KMS-11 (cell line): ENCODE results near the gene OR51B4.

Experiments used
- H2AFZ ChIP-seq: fragments of 200-600 bp; sonication (generic); 2 replicates; pipeline ENCODE4 v1.6.1; 2016; ENCODE audit warnings: antibody characterized with exemption, mixed run types, low read depth
- H3K27ac ChIP-seq: fragments of 200-600 bp; sonication (generic); 2 replicates; pipeline ENCODE4 v1.6.1; 2016; ENCODE audit warnings: mild to moderate bottlenecking, mixed run types
- H3K27me3 ChIP-seq: fragments of 200-600 bp; sonication (generic); 2 replicates; pipeline ENCODE4 v1.6.1; 2017; ENCODE audit warnings: mild to moderate bottlenecking, low read depth, mixed run types, moderate library complexity; ENCODE audit not compliant: insufficient read depth
- H3K36me3 ChIP-seq: fragments of 200-600 bp; sonication (generic); 2 replicates; pipeline ENCODE4 v1.6.1; 2017; ENCODE audit warnings: mild to moderate bottlenecking, mixed run types; ENCODE audit not compliant: insufficient read depth
- H3K4me1 ChIP-seq: fragments of 200-600 bp; sonication (generic); 2 replicates; pipeline ENCODE4 v1.6.1; 2016; ENCODE audit warnings: mild to moderate bottlenecking, low read depth, mixed run types; ENCODE audit not compliant: poor library complexity, severe bottlenecking
- H3K4me2 ChIP-seq: fragments of 200-600 bp; sonication (generic); 2 replicates; pipeline ENCODE4 v1.7.0; 2016; ENCODE audit warnings: mild to moderate bottlenecking, mixed run types
- H3K4me3 ChIP-seq: fragments of 200-600 bp; sonication (generic); IDR thresholded peaks from 2 replicates; pipeline ENCODE4 v1.6.1; 2017; ENCODE audit warnings: low read depth, low read length, mixed read lengths; ENCODE audit not compliant: insufficient read depth
- H3K79me2 ChIP-seq: fragments of 200-600 bp; sonication (generic); 2 replicates; pipeline ENCODE4 v1.6.1; 2016; ENCODE audit warnings: low read depth, mixed run types; ENCODE audit not compliant: insufficient read depth
- H3K9ac ChIP-seq: fragments of 200-600 bp; sonication (generic); 2 replicates; pipeline ENCODE4 v1.6.1; 2016; ENCODE audit warnings: mild to moderate bottlenecking, mixed run types
- H4K20me1 ChIP-seq: fragments of 200-600 bp; sonication (generic); 2 replicates; pipeline ENCODE4 v1.6.1; 2016; ENCODE audit warnings: mild to moderate bottlenecking, mixed run types; ENCODE audit not compliant: insufficient read depth
- CTCF ChIP-seq: fragments of 200-600 bp; sonication (generic); conservative IDR thresholded peaks from 2 replicates; pipeline ENCODE4 v1.6.1; 2017; ENCODE audit warnings: low read depth, mild to moderate bottlenecking, antibody characterized with exemption, low read length, moderate library complexity, mixed read lengths

The OR51B4 gene

GRCh38 chr11:5301846-5302245 is at the start of gene OR51B4:
OR51B4 (minus strand) TSS chr11:5301946; CDS start chr11:5301946, 0 bp downstream.
- Histone ChIP-seq H3K79me2 (no peaks in the 10 kb centered on the region), H3K36me3 (no peaks in the 10 kb centered on the region)
- no peak for TF ChIP-seq CTCF

DNA sequence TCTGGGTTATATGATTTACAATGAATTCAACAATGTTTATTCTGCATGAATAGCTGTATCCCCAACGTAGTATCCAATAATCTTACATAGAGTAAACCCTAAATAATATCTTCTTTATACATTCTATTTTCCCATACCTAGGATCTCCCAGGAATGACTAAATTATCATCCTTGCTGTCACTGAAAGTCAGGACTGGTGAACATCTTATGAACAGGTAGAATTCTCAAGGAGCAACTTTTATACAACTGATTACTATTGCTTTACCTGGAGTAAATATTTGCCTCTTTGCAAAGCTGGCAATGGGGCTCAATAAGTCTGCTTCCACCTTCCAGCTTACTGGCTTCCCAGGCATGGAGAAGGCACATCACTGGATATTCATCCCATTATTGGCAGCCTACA is 49.5 kb upstream of the OR51B4 start, which contains the start of gene OR51B6:
Gene OR51B6 (plus strand): TSS at position 301 of the 400 bp plus-strand sequence. CDS start 0 bp downstream, at position 301.
- Histone ChIP-seq H3K9ac (no peak within 1 kb of the TSS), H3K27me3 (no peaks in the 10 kb centered on the region), H4K20me1 (no peaks in the 10 kb centered on the region), H3K36me3 (no peaks in the 10 kb centered on the region), H3K4me2 (no peak within 1 kb of the TSS), H3K79me2 (no peaks in the 10 kb centered on the region), H3K27ac (no peak within 1 kb of the TSS), H2AFZ (no peak within 1 kb of the TSS), H3K4me3 (no peak within 1 kb of the TSS), H3K4me1 (no peaks in the 10 kb centered on the region)
- no peak for TF ChIP-seq CTCF

More at GRCh38 chr11:5301846-5302245, at the start of gene OR51B4:
- Histone ChIP-seq H3K4me1 (no peaks in the 10 kb centered on the region), H2AFZ (no peak within 1 kb of the TSS), H3K4me3 (no peak within 1 kb of the TSS), H3K4me2 (no peak within 1 kb of the TSS), H3K27me3 (no peaks in the 10 kb centered on the region), H3K9ac (no peak within 1 kb of the TSS), H4K20me1 (no peaks in the 10 kb centered on the region), H3K27ac (no peak within 1 kb of the TSS)

- Histone ChIP-seq H3K27me3 (no peaks in the 10 kb centered on the region), H2AFZ (no peak overlapping the region), H3K4me3 (no peak overlapping the region), H3K27ac (no peak overlapping the region), H3K4me2 (no peak overlapping the region), H3K4me1 (no peaks in the 10 kb centered on the region), H3K36me3 (no peaks in the 10 kb centered on the region), H4K20me1 (no peaks in the 10 kb centered on the region), H3K79me2 (no peaks in the 10 kb centered on the region), H3K9ac (no peak overlapping the region)
- TF ChIP-seq CTCF: no peak
Measured at GRCh38 chr11:5349550-5349949, 47.8 kb upstream of the OR51B4 start.

DNA sequence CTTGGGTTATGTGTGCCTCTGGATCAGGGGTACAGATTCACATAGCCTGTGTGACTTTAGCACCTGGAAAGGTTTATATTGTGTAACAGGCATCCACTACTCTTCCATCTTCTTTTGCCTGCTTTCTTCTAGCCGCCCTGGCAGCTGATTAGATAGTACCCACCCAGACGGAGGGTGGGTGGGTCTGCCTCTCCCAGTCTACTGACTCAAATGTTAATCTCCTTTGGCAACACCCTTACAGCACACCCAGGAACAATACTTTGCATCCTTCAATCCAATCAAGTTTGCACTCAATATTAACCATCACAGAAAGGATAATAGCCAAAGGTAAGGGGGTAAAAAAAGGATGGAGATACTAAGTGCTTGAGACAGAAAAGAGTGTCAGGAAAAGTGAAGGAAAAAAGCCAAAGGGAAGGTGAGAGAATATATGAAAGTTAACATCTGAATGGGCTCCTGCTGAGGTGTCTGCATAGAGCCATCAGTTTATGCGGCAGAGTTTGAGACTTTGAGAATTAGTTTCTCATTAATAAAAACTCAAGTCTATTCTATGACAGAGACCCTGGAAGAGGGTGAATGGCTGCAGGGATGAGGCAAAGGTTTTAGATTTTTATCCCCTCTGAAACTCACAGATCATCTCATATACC is 46.9 kb upstream of the OR51B4 start:
- no peak overlapping the region for H2AFZ ChIP-seq
- no peak overlapping the region for H3K9ac ChIP-seq
- no peak overlapping the region for H3K4me3 ChIP-seq
- H3K4me1 ChIP-seq: peaks cover 3% of the 10 kb centered on the region
- H3K36me3 ChIP-seq: no peaks in the 10 kb centered on the region
- H3K27ac ChIP-seq: no peak overlapping the region
- H3K27me3 ChIP-seq: no peaks in the 10 kb centered on the region
- H4K20me1 ChIP-seq: no peaks in the 10 kb centered on the region
- no peak overlapping the region for H3K4me2 ChIP-seq
- H3K79me2 ChIP-seq: no peaks in the 10 kb centered on the region
- TF ChIP-seq CTCF: no peak
